CMK (cell line): Measurements from ENCODE around the gene ZNF410.
A peak's percentile ranks its signal among the peaks of the same experiment; 100 is the strongest.
"Not testable (repeated sequence)": the region's sequence is repeated elsewhere in the genome, so short reads cannot be mapped to it uniquely, and the experiment has no call there.

Experiments used
- DNase-seq: peaks from one replicate; pipeline ENCODE4 v3.0.0-alpha.2; 2010; ENCODE audit warnings: low read depth

Gene ZNF410, protein sequence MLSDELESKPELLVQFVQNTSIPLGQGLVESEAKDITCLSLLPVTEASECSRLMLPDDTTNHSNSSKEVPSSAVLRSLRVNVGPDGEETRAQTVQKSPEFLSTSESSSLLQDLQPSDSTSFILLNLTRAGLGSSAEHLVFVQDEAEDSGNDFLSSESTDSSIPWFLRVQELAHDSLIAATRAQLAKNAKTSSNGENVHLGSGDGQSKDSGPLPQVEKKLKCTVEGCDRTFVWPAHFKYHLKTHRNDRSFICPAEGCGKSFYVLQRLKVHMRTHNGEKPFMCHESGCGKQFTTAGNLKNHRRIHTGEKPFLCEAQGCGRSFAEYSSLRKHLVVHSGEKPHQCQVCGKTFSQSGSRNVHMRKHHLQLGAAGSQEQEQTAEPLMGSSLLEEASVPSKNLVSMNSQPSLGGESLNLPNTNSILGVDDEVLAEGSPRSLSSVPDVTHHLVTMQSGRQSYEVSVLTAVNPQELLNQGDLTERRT

DNA sequence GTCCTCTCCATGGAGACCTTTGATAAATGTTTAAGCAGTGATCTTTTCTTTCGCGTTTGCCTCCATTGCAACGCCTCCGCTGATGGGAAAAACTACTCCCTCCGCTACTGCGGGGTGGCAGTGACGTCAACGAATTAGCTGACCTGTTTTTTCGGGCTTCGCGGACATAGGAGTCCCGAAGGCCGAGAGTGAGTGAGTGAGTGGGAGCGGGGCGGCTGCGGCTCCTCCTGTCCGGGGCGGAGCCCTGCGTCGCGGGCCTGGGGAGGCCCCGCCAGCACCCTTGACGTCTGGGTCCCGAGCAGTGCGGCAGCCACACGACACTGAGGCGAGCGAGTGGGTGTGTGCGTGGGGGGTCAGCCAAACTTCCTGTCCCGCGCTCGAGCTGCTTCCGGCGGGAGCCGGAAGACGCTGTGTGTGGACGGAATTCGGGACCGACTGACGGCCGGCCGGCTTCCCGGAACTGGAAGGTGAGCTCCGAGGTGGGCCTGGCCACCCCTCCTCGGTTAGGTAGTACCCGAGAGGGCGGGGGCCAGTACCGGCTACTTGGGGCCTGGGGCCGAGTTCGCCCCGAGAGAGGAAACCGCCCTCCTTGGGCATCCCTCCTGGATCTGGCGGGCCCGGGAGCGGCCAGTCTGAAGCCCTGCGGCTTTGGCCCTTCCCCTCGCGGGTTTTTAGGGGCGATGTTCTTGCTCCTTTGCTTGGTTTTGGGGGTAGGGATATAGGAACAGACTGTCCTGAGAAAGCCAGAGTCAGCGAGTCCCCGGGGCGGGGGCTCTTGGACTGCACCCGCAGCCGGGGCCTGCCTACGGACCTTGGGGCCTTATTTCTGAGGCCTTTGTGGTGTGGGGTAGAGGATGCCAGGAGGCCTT, at the start of gene ZNF410:
TSS of gene ZNF410 (plus strand) at position 411 of the 869 bp plus-strand sequence. CDS start 5,317 bp downstream, outside the sequence.
- DNase-seq: peak; percentile 89

DNA sequence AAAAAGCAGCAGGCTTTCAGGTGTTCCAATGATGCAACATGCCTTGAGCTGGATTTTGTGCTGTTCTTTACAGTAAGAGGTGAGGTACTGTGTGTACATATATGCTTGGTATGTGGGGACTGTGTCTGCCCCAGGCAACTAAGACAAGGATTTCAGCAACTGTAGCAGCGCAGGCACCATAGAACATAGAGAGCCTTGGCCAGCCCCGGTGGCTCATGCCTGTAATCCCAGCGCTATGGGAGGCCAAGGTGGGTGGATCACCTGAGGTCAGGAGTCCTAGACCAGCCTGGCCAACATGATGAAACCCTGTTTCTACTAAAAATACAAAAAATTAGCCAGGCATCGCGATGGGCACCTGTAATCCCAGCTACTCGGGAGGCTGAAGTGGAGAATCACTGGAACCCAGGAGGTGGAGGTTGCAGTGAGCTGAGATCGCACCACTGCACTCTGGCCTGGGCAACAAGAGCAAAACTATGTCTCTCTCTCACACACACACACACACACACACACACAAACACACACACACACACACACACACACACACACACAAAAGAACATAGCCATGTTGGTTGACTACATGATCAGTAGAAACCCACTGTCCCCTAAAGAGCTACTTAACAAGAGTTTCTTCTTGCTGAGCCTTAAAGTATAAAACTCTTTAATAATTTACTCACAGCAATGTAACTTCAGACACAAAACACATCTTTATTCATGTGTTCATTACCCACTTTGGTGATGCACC, 48.2 kb upstream of the ZNF410 start:
- DNase-seq: not testable (repeated sequence)

DNA sequence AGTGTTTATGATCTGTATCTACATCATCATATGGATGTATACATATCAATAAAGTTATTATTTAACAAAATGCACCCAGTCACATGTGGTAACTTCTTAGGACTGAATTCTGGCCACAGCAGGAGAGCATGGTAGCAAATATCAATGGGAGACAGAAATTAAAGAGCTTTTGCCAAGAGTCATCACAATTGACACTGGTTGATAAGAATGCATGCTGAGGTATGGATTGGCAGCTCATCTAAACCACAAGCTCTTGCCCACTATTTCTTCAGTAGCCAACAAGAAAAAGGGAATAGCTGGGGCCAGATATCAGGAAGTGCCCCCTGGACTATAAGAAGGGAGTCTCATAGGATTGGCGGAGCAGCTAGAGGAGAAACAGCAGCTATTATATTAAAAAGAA, 44.5 kb upstream of the ZNF410 start:
- DNase-seq: no peak

DNA sequence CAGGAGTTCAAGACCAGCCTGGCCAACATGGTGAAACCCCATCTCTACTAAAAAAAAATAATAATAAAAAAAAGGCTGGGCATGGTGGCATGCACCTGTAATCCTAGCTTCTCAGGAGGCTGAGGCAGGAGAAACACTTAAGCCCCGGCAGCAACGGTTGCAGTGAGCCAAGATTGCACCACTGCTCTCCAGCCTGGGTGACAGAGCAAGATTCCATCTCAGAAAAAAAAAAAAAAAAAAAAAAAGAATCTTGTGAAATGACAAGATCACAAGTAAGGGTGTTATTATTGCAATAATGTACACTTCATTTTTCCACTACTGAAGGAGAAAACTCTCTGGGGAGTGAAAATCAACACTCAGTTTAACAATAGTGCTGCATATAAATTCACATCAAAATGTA, 43.8 kb upstream of the ZNF410 start:
- no peak for DNase-seq

DNA sequence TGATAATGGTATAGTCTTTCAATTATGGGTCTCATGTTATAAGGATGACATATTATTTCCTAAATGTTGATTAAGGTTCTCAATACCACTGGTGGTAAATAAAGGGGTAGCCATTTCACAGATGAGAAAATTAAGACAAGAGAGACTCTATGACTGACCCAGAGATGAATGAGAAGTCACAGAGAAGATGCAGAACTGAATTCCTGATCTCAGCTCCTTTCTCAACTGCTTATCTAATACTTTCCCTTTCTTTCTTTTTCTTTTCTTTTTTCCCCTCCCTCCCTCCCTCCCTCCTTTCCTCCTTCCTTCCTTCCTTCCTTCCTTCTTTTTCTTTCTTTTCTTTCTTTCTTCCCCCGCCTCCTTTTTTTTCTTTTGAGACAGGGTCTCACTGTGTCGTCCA, 43.4 kb upstream of the ZNF410 start:
- no peak for DNase-seq

DNA sequence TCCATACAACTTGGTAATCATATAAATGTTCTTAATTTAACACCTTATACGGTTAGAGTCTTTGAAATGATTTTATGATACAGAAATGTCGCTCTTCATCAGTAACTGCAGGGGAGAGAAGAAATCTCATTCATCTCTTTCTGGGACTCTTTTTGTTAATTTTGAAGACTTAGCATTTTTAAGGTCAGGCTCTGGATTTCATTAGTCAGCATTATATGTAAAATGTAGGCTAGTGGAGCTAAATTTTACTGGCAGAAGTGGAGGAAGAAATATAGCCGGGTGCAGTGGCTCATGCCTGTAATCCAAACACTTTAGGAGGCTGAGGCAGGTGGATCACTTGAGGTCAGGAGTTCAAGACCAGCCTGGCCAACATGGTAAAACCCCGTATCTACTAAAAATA, 39.7 kb upstream of the ZNF410 start:
- DNase-seq: no peak

DNA sequence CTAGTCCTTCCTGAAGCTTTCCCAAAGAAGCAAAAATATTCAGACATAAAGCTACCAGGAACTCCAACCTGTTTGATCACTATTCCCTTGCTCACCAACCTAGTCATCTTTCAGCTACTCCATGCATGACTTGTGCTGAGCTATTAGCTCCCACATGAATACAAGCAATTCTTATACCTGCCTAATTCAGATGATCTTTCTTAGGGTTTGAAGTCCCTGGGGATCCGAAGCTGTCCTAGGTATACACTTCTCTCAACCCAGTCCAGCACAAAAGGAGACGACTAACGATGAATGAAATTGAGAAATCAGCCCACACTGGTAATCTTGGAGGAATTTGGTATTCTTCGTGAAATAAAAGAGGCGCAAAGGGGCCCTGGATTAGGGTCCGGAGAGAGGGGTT, 35.7 kb upstream of the ZNF410 start:
- no peak for DNase-seq

DNA sequence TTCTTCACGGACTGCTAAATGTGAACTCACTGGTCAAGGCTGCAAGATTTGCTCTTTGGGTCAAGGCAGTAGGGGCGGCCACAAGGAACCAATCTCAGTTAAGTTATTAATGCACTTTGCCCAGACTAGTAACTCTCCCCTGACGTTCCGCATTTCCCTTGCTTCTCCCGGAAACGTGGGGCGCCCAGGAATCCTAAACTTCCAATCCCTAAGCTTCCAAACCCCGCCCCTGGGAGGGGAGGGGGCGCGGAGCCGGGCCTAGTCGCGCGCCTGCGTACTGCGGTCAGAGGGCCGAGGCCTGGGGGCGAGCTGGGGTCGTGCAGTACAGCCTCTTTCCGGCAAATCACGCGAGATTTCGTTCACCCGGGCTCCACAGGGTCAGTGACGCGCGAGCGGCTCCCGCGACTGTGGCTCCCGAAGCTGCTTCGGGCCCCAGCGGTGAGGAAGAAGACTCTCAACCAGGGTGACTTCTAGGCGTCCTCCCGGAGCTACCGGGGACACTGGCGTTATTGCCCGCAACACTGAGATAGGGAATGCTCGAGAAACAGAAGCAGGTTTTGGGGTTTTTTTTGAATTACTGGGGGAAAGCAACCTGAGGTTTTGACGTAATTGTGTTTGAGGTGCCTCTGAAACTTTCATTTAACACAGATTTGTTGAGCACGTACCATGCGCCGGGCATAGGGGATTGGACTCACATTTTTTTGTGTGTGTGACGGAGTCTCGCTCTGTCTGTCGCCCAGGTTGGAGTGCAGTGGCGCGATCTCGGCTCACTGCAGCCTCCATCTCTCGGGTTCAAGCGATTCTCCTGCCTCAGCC, 34.9 kb upstream of the ZNF410 start, which contains the start of gene PTGR2:
TSS of gene PTGR2 (plus strand) at position 265 of the 816 bp plus-strand sequence. CDS start 7,032 bp downstream, outside the sequence.
- DNase-seq: peak; percentile 69

DNA sequence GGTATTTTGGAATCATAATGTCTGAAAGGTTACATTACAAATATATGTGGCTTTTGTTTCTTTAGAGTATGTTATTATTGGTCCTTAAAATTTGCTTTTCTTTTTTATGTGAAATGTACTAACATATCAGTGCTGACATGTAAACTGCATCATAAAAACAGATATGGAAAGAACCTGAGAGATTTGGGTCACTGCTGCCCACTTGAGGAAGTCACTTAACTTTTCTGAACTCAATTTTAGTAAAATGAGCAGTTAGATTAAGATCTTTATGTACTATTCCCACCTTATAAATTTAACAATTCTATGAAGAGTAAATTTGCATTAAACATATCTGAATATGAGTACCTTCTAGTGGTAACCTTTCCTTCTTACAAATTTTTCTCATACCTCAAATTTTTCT, 27.5 kb upstream of the ZNF410 start:
- no peak for DNase-seq

DNA sequence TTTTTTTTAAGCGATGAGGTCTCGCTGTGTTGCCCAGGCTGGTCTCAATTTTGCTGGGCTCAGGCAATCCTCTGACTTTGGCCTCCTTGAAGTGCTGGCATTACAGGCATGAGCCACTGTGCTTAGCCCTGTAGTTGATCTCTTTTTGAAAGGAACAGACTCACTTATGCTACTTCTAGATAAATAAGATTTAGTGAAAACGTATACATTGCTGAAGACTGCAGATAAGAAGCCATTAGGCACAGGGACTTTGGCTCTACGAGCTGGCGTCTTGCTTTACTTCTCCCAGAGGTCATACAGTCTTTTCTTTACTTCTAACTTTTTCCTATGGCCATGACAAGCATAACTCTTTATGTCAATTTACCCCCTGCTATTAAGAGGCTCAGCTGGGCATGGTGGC, 25.6 kb upstream of the ZNF410 start:
- no peak for DNase-seq

DNA sequence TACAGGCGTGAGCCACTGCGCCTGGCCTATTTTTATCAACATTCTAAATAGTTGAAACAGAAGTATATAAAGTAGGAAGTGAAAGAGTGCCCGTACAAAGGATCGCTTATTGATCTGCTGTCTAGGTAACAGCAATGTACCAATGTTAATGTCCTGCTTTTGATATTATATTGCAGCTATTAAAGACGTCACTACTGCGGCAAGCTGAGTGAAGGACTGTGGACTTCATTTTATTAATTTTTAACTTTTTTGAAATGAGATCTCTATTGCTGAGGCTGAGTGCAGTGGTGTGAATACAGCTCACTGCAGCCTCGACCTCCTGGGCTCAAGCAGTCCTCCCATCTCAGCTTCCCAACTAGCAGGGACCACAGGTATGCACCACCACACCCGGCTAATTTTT, 24.2 kb upstream of the ZNF410 start:
- DNase-seq: no peak

DNA sequence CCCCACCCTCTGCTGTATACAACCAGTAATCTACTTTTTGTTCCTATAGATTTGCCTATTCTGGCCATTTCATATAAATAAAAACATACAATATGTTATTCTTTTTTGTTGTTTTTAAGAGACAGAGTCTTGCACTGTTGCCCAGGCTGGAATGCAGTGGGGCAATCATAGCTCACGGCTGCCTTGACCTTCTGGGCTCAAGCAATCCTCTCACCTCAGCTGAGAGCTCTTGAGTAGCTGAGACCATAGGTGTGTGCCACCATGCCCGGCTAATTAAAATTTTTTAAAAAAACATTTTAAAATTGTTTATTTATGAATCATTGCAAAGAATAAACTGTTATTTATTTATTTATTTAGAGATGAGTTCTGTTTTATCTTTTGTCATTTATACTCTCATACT, 23.4 kb upstream of the ZNF410 start:
- DNase-seq: no peak

DNA sequence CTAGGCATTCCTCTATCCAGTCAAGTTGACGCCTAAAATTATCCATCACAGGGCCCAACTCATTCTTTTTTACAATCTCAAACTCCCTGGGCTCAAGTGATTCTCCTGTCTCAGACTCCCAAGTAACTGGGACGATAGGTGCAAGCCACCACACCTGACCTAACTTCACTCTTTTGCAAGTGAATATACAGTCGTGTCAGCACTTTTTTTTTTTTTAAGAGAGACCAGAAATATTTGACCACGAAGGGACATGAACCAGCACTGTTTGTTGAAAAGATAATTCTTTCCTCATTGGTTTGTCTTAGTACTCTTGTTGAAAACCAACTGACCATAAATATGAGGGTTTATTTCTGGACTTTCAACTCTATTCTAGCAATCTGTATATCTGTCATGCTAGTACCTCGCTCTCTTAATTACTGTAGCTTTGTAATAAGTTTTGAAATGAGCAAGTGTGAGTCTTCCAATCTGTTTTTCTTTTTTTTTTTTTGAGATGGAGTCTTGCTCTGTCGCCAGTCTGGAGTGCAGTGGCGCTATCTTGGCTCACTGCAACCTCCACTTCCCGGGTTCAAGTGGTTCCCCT, 21.0 kb upstream of the ZNF410 start:
- DNase-seq: no peak

DNA sequence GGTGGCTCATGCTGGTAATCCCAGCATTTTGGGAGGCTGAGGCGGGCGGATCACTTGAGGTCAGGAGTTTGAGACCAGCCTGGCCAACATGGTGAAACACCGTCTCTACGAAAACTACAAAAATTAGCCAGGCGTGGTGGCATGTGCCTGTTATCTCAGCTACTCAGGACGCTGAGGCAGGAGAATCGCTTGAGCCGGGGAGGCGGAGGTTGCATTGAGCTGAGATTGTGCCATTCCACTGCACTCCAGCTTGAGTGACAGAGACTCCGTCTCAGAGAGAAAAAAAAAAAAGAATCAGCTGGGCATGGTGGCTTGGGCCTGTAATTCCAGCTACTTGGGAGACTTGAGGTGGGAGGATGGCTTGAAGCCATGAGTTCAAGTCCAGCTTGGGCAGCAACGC, 16.9 kb upstream of the ZNF410 start:
- DNase-seq: not testable (repeated sequence)

DNA sequence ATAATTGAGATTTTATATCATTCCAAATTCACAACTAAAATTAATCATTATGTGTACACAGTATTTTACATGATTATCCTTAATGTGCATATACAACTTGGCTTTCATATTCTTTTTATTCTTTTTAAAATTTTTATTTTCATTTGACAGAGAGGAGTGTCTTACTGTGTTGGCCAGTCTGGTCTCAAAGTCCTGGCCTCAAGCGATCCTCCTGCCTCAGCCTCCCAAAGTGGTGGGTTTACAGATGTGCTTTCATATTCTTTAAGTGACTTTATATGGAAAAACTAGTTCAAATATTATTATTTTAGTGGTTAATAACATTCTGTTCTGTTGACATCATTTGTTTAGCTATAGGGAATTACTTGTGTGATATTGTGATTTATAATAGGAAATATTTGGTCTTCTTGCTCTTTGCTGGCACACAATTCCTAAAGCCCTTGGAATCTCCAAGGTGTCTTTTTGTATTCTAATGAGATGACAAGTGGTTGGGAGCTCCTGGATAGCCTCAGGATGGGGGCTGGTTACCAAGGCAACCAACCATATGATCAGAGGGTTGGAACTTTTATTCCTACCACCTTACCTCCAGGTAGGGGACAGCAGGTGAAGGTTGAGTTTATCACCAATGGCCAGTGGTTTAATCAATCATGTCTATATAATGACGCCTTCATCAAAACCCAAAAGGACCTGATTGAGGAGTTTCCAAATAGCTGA, 16.0 kb upstream of the ZNF410 start:
- no peak for DNase-seq

DNA sequence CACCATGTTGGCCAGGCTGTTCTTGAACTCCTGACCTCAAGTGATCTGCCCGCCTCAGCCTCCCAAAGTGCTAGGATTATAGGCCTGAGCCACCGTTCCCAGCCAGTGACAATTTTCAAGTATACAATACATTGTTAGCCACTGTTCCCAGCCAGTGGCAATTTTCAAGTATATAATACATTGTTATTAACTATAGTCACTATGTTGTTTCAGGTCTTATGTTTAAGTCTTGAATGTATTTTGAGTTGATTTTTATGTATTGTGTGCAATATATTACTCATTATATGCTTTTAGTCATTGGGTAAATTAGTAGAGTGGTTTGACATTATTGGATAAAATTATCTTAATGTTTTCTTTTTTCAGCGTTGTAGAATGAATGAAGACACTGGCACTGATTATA, 13.0 kb upstream of the ZNF410 start:
- no peak for DNase-seq

DNA sequence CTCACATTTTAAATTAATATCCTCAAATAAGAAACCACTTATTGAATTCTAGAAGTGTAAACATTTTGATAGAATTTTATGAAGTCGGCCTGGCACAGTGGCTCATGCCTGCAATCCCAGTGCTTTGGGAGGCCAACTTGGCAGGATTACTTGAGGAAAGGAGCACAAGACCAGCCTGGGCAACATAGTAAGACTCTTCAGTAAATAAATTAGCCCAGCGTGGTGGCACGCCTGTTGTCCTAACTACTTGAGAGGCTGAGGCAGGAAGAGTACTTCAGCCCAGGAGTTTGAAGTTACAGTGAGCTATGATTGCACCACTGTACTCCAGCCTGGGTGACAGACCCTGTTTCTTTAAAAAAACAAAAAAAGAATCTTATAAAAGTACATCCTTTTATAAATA, 8.9 kb upstream of the ZNF410 start:
- no peak for DNase-seq

DNA sequence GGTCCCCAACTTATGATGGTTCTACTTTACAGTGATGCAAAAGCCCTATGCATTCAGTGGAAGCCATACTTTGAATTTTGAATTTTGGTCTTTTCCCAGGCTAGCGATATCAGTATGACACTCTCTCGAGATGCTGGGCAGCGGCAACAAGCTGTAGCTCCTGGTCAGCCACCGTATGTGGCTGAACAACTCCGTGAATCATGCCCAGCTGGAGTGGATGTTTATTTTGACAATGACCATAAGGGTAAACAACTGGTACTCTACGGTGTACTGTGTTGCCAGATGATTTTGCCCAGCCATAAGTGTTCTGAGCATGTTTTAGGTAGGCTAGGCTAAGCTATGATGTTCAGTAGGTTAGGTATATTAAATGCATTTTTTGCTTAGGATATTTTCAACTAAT, 8.2 kb upstream of the ZNF410 start:
- no peak for DNase-seq

DNA sequence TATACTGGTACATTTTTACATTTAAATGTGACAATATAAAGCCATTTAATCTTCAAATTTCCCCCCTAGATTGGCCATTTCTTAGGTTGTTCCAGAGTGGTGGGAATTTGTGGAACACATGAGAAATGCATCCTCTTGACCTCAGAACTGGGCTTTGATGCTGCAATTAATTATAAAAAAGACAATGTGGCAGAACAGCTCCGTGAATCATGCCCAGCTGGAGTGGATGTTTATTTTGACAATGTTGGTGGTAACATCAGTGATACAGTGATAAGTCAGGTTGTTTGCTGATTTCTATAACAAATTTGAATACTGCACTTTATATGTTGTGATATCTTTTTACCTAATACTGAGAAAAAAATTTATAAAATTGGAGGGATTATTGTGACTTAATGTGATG, 7.6 kb upstream of the ZNF410 start:
- DNase-seq: no peak

DNA sequence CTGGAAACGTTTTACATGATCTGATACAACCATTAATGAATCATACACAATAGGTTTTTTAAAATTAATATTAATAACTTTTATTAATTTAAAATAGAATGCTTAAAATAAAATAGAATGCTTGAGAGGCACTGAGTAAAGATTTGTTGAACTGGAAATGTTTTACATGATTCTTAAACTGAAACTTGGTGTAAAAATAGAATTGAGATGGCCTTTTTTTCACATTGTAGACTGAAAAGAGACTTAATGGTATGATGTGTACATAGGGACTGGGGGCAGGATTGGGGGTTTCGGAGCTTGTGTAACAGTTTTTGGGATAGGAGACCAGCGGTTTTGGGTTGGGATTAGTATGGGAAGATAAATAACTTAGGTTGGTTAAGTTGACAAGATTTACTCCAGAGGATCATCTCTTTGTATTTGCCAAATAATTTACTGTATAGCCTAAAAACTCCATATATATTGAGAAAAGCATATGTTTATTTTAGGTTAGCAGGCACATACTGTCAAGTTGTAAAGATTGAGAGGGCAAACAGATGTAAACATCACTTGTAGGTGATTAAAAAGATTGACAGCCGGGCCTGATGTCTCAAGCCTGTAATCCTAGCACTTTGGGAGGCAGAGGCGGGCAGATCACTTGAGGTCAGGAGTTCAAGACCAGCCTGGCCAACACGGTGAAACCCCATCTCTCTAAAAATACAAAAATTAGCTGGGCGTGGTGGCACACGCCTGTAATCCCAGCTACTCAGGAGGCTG, 2.0 kb upstream of the ZNF410 start:
- no peak for DNase-seq
